GM12873 (cell line): ENCODE measurements around the gene ZNF282.

Experiments
- TF ChIP-seq, protein P1 (sequence below): IDR thresholded peaks from 2 replicates; pipeline ENCODE4 v1.5.1; 2012; ENCODE audit warnings: low read depth, mild to moderate bottlenecking, moderate library complexity, low read length, control low read depth; ENCODE audit not compliant: insufficient read depth; ENCODE audit errors: missing control alignments

ZNF282 gene

DNA sequence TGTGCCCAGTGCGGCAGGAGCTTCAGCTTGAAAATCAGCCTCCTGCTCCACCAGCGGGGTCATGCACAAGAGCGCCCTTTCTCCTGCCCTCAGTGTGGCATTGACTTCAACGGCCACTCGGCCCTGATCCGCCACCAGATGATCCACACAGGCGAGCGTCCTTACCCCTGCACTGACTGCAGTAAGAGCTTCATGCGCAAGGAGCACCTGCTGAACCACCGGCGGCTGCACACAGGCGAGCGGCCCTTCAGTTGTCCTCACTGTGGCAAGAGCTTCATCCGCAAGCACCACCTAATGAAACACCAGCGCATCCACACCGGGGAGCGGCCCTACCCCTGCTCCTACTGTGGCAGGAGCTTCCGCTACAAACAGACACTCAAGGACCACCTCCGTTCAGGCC, 16.1 kb upstream of the ZNF282 start:
- TF ChIP-seq, protein P1, sequence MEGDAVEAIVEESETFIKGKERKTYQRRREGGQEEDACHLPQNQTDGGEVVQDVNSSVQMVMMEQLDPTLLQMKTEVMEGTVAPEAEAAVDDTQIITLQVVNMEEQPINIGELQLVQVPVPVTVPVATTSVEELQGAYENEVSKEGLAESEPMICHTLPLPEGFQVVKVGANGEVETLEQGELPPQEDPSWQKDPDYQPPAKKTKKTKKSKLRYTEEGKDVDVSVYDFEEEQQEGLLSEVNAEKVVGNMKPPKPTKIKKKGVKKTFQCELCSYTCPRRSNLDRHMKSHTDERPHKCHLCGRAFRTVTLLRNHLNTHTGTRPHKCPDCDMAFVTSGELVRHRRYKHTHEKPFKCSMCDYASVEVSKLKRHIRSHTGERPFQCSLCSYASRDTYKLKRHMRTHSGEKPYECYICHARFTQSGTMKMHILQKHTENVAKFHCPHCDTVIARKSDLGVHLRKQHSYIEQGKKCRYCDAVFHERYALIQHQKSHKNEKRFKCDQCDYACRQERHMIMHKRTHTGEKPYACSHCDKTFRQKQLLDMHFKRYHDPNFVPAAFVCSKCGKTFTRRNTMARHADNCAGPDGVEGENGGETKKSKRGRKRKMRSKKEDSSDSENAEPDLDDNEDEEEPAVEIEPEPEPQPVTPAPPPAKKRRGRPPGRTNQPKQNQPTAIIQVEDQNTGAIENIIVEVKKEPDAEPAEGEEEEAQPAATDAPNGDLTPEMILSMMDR = no peak

DNA sequence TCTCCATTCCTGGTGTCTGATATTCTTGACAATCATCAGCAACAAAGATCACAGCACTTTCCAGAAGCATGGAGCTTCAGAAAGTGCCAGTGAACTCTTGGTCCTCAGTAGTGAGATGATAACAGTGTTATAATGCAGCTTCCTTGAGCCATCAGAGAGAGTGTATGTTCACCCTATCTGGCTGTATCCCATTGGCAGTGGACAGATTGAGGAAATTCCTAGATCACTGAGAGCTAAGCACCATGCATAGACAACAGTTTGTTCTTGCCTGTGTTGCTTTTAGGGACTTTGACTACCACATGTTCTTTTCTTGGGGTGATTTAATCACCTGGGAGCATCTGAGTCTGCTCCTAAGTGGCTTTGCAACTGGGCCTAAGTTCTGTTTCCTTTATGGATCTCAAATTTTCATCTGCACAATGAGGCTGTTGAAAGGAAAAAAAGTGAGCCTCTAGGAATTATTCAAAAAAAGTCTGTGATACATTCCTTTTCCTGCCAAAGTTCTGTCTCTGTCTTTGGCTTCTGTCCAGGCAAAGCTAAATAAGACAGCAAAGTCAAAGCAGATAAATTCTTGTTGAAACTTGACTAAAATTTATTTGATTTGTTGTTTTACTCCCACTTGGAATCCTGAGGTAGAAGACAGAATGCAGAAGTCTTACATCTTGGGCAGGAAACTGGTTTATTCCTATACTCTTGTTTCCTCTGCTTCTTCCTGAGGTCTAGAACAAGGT, 14.5 kb upstream of the ZNF282 start:
- TF ChIP-seq, protein P1 = no peak

DNA sequence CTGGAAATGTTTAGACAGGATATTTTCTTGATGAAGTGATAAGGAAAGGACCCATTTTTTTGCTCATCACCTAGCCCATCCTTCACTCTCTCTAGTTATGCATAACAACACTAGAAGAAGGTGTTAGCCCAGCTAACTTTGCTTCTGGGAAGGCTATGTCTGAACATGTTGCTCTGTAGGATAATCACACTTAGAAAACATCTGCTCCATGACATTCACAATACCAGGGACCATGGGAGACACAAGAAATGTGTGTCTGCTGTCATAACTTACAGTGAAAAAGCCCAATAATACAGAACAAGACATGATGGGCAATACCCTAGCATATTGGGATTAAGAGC, 13.9 kb upstream of the ZNF282 start:
- TF ChIP-seq, protein P1 = no peak

DNA sequence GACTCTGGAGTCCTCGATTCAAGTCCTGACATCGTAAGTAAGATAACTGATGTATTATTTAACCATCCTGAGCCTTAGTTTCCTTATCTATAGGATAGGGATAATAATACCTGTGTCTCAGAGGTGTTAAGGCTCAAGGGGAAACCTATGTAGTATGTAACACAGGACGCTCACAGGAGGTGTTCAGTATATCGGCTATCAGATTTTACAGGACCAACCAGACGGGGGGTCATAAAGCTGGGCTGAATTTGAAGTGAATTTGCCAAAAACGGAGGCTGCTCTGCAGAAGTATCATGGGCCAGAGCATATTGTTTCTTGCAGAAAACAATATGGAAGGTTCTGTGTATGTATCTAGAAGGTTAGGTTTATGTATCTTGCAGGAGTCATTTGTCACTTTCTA, 11.1 kb upstream of the ZNF282 start:
- TF ChIP-seq, protein P1 = no peak

- TF ChIP-seq, protein P1 = no peak
Measured at GRCh38 chr7:149188213-149188612, 7.1 kb upstream of the ZNF282 start.

GRCh38 chr7:149188637-149189259, 6.6 kb upstream of the ZNF282 start:
- TF ChIP-seq, protein P1 = no peak

DNA sequence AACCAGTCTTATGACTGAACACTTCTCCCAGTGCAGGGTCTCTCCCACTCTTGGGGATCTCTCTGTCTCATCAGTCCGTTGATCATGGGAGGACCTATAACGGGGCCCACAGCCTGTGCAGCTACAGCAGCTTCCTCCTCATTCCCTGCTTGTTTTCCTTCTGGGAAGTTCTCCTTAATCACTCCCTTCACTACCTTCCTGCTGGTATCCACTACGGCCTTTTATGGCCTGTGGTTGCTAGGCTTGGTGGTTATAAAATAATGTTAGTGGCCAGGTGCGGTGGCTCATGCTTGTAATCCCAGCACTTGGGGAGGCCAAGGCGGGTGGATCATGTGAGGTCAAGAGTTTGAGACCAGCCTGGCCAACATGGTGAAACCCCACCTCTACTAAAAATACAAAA, 3.5 kb upstream of the ZNF282 start:
- TF ChIP-seq, protein P1 = no peak
